ENCODE data around the gene GPC5.

The GPC5 gene

DNA sequence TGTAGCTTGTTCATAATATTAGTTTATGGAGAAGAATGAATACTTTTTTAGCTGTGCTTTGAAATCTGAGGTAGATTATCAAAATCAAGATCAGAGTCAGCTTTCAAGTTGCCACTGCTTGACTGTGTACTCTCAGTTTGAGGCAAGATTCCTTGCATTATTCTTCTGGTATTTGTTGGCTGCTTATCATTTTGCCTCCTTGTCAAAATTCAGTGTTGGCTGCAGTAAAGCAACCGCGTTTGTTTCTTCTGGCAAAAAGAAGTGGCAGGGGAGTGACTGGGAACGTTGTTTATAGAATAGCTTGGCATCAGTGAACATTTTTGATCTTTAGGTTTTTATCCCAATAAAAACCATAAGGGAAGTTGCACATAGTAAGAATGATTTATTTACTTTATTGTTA lies 1408.9 kb downstream of the GPC5 start:
- no peak overlapping the region for H3K27ac Mint-ChIP-seq
- no peak overlapping the region for H3K4me3 Mint-ChIP-seq
- H3K36me3 Mint-ChIP-seq (ENCODE audit: low read depth): no peaks in the 10 kb centered on the region

DNA sequence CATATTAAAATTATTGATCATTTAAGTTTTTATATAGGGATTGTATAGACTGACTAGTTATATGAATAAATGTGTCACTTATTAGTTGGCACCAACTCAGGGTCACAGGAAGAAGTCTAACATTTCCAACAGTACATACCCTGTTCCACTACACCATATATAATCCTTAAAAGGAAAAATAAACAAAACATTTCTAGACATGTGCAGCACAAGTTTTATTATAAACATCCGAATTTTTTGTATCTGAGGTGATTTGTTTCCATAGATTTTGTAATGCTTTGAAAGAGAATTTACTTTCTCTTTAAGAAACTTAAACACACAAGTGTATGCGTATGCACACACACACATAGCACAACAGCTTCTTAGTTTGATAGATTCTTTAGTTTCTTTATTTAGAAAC lies 1409.5 kb downstream of the GPC5 start:
- H3K4me3 Mint-ChIP-seq: no peak overlapping the region
- no peaks in the 10 kb centered on the region for H3K4me1 Mint-ChIP-seq (ENCODE audit: low read depth)
- H3K27me3 Mint-ChIP-seq: no peaks in the 10 kb centered on the region

More for the DNA sequence above, 1408.9 kb downstream of the GPC5 start:
- intact Hi-C loops (cut with micrococcal nuclease): no loop called here
- no peaks in the 10 kb centered on the region for H3K4me1 Mint-ChIP-seq (ENCODE audit: low read depth)
- no peaks in the 10 kb centered on the region for H3K27me3 Mint-ChIP-seq
- H3K9me3 Mint-ChIP-seq: peaks cover 9% of the 10 kb centered on the region

DNA sequence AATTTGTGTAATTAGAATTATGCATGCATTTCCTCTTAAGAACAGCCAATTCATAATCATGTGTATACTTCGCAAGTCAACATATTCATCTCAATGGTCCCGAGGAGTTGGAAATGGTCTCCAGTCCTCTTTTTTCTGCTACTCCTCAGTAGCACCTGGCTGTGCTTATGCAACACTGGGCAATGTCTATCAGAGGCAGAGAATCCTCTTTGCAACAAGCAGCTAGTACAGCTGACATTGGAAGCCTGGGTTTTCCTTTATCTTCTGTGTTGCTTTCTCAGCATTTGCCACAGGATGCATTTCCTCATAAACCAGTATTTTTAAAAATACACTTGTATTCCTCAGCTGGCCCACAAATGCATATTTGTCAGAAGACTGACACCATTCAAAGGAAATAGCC lies 1422.9 kb downstream of the GPC5 start:
- Mint-ChIP-seq H3K4me1 (ENCODE audit: low read depth) (no peaks in the 10 kb centered on the region), H3K9me3 (peaks cover 14% of the 10 kb centered on the region), H3K27me3 (no peaks in the 10 kb centered on the region), H3K36me3 (ENCODE audit: low read depth) (no peaks in the 10 kb centered on the region), H3K4me3 (no peak overlapping the region), H3K27ac (no peak overlapping the region)
- intact Hi-C loops (cut with micrococcal nuclease): no loop called here

More for the DNA sequence above, 1409.5 kb downstream of the GPC5 start:
- peaks cover 9% of the 10 kb centered on the region for H3K9me3 Mint-ChIP-seq
- H3K27ac Mint-ChIP-seq: no peak overlapping the region
- H3K36me3 Mint-ChIP-seq (ENCODE audit: low read depth): no peaks in the 10 kb centered on the region
- intact Hi-C loops (cut with micrococcal nuclease): no loop called here

DNA sequence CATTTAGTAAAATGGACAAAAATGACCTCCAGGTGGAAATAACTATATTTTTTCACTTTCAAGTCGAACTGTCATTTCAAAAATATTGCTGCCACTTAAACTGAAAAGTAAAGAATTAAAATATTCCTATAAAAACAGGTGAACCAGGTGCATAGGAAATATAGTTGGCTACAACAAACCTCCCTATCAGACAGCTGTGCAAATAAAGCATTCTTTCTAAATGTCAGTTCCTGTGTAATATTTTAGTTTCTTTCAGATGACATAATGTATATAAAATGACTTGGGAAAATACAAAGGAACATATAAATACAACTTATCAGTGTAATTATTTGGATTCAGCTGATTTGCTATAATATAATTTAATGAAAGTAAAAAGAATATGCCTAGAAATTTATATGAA lies 1424.6 kb downstream of the GPC5 start:
- H3K9me3 Mint-ChIP-seq: peaks cover 30% of the 10 kb centered on the region
- no peaks in the 10 kb centered on the region for H3K36me3 Mint-ChIP-seq (ENCODE audit: low read depth)
- H3K4me3 Mint-ChIP-seq: no peak overlapping the region
- no peaks in the 10 kb centered on the region for H3K4me1 Mint-ChIP-seq (ENCODE audit: low read depth)
- H3K27me3 Mint-ChIP-seq: no peaks in the 10 kb centered on the region
- no peak overlapping the region for H3K27ac Mint-ChIP-seq
- intact Hi-C loops (cut with micrococcal nuclease): no loop called here

DNA sequence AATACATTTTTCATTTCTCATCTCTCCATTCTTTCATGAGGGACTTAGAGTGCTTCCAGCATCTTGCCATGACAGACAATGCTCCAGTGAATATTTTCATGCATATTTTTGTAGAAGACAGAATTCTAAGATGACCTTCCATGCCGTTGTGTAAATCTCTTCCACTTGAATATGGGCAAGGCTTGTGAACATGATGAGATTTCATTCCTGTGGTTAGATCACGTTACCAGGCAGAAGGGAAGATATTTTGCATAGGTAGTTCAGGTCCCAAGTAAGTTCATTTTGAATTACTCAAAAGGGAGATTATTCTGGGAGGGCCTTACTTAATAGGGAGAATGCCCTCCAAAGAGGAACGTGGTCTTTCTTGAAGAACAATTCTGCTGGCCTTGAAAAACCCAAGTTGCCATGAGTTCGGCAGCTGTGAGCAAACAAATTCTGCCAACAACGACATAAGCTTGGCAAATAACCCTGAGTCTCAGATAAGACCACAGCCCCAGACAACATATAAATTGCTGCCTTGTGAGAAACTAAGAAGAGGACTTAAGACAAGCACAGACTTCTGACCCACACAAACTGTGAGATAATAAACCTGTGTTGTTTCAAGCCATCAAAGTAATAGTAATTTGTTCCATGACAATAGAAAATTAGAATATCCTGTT lies 1427.6 kb downstream of the GPC5 start:
- no peaks in the 10 kb centered on the region for H3K4me1 Mint-ChIP-seq (ENCODE audit: low read depth)
- H3K27ac Mint-ChIP-seq: no peak overlapping the region
- intact Hi-C loops (cut with micrococcal nuclease): no loop called here
- no peak overlapping the region for H3K4me3 Mint-ChIP-seq
- no peaks in the 10 kb centered on the region for H3K36me3 Mint-ChIP-seq (ENCODE audit: low read depth)
- no peaks in the 10 kb centered on the region for H3K27me3 Mint-ChIP-seq
- H3K9me3 Mint-ChIP-seq: peaks cover 25% of the 10 kb centered on the region

DNA sequence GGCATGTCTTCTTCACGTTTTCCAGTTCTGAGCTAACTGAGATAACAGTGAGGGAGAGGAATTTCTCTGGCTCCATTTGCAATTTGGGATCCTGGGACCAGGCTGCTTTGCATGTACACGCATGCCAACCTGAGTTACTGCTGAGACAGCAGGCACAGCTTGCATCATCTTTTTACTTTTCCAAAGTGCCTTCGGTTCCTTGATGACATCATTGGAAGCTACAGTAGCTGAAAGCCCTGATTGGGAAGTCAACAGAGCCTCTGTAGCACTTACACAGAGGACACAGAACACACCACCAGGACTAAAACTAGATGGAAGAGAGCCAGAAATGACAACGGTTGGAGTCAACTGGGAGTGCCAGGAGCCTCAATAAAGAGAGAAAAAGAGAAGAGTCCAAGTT lies 1429.1 kb downstream of the GPC5 start:
- intact Hi-C loops (cut with micrococcal nuclease): no loop called here
- Mint-ChIP-seq H3K4me3 (no peak overlapping the region), H3K4me1 (ENCODE audit: low read depth) (no peaks in the 10 kb centered on the region), H3K36me3 (ENCODE audit: low read depth) (no peaks in the 10 kb centered on the region), H3K9me3 (peaks cover 25% of the 10 kb centered on the region), H3K27me3 (no peaks in the 10 kb centered on the region), H3K27ac (no peak overlapping the region)

DNA sequence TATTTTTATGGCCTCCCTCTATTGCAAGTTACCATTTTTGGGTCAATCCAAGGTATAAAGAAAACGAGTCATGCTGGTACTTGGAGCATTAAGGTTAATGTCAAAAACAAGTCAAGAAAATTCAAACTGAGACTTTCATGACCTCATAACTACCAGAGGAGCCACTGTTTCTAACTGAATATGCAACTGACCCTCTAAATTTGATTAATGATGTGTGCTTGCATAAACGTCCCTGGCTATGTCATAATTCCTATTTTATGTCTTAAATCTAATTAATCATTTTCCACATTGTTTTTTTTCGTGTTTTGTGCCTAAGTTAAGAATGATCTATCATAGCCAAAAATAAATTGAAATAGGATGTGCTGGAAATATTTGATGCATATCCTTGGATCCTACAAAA lies 1431.5 kb downstream of the GPC5 start:
- Mint-ChIP-seq H3K4me3 (no peak overlapping the region), H3K27me3 (no peaks in the 10 kb centered on the region), H3K27ac (no peak overlapping the region), H3K4me1 (ENCODE audit: low read depth) (no peaks in the 10 kb centered on the region), H3K36me3 (ENCODE audit: low read depth) (no peaks in the 10 kb centered on the region), H3K9me3 (peaks cover 25% of the 10 kb centered on the region)
- intact Hi-C loops (cut with micrococcal nuclease): no loop called here

DNA sequence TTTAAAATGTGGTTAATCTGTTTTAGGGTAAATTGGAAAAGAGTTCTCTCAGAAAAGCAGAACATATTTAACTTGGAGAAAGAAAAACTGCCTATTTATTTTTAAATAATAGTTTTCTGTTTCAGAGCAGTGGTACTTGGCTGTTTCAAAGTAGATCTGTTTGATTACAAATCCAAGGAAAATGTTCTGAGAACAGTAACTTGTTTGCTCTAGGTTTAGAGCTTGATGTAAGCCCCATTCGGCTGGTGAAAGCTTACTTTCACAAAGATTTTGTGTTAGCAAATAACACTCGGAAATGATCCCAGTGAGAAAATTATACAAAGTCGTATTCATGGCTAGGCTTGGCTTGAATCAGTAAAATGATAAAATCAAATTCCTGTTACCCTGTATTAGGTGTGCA lies 1432.4 kb downstream of the GPC5 start:
- intact Hi-C loops (cut with micrococcal nuclease): no loop called here
- Mint-ChIP-seq H3K4me1 (ENCODE audit: low read depth) (no peaks in the 10 kb centered on the region), H3K9me3 (peaks cover 25% of the 10 kb centered on the region), H3K27ac (no peak overlapping the region), H3K4me3 (no peak overlapping the region), H3K36me3 (ENCODE audit: low read depth) (no peaks in the 10 kb centered on the region), H3K27me3 (no peaks in the 10 kb centered on the region)

DNA sequence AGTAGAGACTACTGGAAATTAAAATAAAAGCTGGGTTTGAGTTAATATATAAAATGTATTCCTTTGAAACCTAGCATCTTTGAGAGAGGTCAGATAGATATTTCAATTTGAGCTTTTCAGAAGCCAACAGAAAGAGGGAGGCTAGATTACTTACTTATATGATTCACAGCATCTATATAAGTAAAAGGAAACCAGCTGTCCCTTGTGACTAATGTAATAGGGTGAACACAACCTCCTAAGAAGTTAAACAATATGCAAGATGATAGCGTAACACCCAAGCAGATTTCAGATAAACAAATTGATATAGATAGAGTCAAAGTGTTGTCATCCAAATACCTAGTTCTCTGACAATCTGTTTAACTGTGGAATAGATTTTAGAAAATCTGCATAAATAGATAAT lies 1434.7 kb downstream of the GPC5 start:
- Mint-ChIP-seq H3K4me3 (no peak overlapping the region), H3K9me3 (peaks cover 18% of the 10 kb centered on the region), H3K4me1 (ENCODE audit: low read depth) (no peaks in the 10 kb centered on the region), H3K27ac (no peak overlapping the region), H3K36me3 (ENCODE audit: low read depth) (no peaks in the 10 kb centered on the region), H3K27me3 (no peaks in the 10 kb centered on the region)
- intact Hi-C loops (cut with micrococcal nuclease): no loop called here

DNA sequence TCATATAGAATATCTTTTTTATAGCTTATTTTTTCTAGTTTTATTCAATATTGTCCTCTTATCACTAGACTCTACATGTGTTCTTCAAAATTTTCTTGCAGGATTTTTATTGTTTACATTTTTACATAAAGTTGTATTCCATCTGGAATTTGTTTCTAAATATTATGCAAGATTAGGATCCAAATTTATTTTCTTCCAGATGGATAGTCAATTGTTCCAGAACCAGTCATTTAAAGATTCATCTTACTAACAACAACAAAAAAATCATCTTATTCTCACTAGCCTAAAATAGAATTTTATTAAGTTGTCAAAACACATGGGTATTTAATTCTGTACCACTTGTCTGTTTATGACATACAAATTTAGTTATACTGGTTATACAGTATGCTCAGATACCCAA lies 1437.8 kb downstream of the GPC5 start:
- intact Hi-C loops (cut with micrococcal nuclease): no loop called here
- H3K4me1 Mint-ChIP-seq (ENCODE audit: low read depth): no peaks in the 10 kb centered on the region
- H3K9me3 Mint-ChIP-seq: peaks cover 31% of the 10 kb centered on the region
- no peak overlapping the region for H3K4me3 Mint-ChIP-seq
- H3K36me3 Mint-ChIP-seq (ENCODE audit: low read depth): no peaks in the 10 kb centered on the region
- H3K27me3 Mint-ChIP-seq: no peaks in the 10 kb centered on the region
- H3K27ac Mint-ChIP-seq: no peak overlapping the region

DNA sequence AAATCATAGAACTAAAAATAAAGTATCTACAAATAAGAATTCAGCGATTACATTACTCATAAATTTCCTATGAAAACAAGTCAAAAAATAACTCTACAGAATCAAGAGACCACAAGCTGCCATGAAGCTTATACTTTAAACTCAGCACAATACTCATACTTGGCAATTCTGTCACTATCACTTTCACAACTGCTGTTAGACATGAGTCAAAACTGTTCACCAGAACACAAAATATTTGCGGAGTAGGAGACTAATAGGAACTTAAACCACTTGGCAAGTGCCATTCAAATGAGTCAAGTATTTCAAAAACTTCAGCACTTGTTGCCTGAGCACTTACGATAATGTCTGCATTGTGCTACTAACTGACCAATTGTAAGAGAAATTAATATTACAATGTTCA lies 1440.4 kb downstream of the GPC5 start:
- intact Hi-C loops (cut with micrococcal nuclease): no loop called here
- peaks cover 41% of the 10 kb centered on the region for H3K9me3 Mint-ChIP-seq
- H3K27me3 Mint-ChIP-seq: no peaks in the 10 kb centered on the region
- H3K4me1 Mint-ChIP-seq (ENCODE audit: low read depth): no peaks in the 10 kb centered on the region
- H3K36me3 Mint-ChIP-seq (ENCODE audit: low read depth): no peaks in the 10 kb centered on the region
- no peak overlapping the region for H3K4me3 Mint-ChIP-seq
- H3K27ac Mint-ChIP-seq: no peak overlapping the region

DNA sequence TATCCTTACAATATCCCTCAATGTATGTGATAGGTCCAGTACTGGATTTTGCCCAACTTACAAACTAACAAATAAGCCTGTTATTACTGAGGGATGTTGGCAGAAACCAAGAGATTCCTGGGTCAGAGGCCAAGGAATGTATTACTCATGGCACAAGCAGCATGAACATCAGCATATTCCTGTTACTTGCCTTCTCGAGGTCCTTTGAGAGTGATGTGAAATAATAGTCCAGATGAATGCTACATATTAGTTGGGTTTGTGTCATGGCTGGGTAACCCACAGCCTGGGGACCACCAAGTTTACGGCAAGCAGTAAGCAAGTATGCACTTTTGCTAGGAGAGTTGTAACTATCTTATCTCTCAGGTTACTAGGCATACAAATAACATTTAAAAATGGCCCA lies 1443.7 kb downstream of the GPC5 start:
- intact Hi-C loops (cut with micrococcal nuclease): no loop called here

DNA sequence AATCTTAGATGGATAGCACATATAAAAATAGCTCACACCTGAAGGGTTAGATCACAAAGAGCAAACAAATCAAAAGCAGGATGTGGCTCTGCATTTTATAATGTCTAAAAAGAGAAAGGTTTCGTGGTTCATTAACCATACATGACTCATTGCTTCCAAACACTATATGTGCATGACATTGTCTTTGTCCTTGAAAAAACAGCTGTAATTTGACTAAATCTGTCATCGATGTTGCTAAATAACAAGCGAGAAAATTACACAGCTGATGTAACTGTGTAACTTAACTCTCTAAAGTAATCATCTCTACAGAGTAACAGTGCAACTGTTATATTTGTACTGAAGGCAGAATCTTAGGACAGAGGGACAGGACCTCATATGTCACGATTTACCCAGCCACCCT lies 1445.1 kb downstream of the GPC5 start:
- Mint-ChIP-seq H3K36me3 (ENCODE audit: low read depth) (no peaks in the 10 kb centered on the region), H3K4me1 (ENCODE audit: low read depth) (no peaks in the 10 kb centered on the region), H3K27ac (no peak overlapping the region), H3K4me3 (no peak overlapping the region), H3K27me3 (no peaks in the 10 kb centered on the region), H3K9me3 (peaks cover 37% of the 10 kb centered on the region)
- intact Hi-C loops (cut with micrococcal nuclease): no loop called here

More for the DNA sequence above, 1443.7 kb downstream of the GPC5 start:
- no peaks in the 10 kb centered on the region for H3K27me3 Mint-ChIP-seq
- no peaks in the 10 kb centered on the region for H3K36me3 Mint-ChIP-seq (ENCODE audit: low read depth)
- peaks cover 41% of the 10 kb centered on the region for H3K9me3 Mint-ChIP-seq
- H3K27ac Mint-ChIP-seq: no peak overlapping the region
- no peaks in the 10 kb centered on the region for H3K4me1 Mint-ChIP-seq (ENCODE audit: low read depth)
- no peak overlapping the region for H3K4me3 Mint-ChIP-seq

DNA sequence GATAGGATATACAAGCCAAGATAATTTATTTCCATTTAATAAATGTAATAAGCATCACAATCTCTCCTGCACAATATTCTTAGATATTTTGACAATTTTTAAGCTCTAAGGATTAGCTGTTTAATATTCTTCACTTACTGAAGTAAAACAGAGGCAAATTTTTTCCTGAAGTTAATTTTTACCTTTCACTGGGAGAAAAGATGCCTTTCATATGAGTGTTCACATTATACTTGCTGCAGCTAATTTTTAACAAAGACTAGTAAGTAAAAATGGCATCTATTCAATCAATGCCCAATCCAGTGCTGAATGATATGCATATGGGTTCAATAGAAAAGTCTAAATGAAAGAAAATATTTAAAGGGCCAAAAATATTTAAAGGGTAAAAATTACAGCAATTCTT lies 1451.0 kb downstream of the GPC5 start:
- Mint-ChIP-seq H3K4me1 (ENCODE audit: low read depth) (no peaks in the 10 kb centered on the region), H3K9me3 (peaks cover 26% of the 10 kb centered on the region), H3K27me3 (no peaks in the 10 kb centered on the region), H3K36me3 (ENCODE audit: low read depth) (no peaks in the 10 kb centered on the region), H3K4me3 (no peak overlapping the region), H3K27ac (no peak overlapping the region)
- intact Hi-C loops (cut with micrococcal nuclease): no loop called here

DNA sequence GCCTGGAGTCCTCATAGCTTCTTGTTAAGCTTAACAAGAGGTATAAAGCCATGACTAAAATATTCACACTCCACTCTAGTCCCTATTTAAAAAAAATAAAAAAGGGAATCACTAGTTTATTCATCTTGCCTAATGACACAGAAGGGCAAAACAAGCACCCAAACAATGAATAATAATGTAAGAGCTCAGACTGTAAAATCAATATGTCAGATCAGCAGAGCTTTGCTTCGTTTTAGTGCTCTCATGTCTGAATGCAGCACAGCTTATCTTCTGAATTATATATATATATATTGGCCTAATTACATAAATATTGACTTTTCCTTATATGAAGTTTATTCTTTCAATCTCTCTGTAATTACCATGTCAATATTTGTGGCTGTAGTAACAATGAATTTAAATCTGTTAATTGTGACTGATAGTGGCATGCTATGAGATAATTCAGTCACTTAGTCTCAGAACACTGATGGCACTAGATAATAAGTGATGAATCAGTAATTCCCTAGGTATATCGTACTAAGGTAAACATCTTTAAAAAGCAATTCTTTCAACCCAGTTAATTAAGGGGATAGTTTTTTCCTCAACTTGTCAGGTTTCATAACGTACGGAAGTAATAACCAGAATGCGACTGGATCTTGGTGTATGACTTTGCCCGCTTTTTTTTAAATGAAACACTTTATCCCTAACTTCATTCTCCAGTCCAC lies 1466.3 kb downstream of the GPC5 start:
- intact Hi-C loops (cut with micrococcal nuclease): no loop called here
- H3K27ac Mint-ChIP-seq: no peak overlapping the region
- H3K4me1 Mint-ChIP-seq (ENCODE audit: low read depth): no peaks in the 10 kb centered on the region
- H3K36me3 Mint-ChIP-seq (ENCODE audit: low read depth): no peaks in the 10 kb centered on the region
- H3K27me3 Mint-ChIP-seq: no peaks in the 10 kb centered on the region
- peaks cover 6% of the 10 kb centered on the region for H3K9me3 Mint-ChIP-seq
- no peak overlapping the region for H3K4me3 Mint-ChIP-seq
